K562 (cell line): ENCODE measurements around the gene PFN3.

Experiments
- TF ChIP-seq, protein P1 (sequence below), 3 experiments: IDR thresholded peaks in 2 of 3; conservative IDR thresholded peaks in 1 of 3; 2 replicates each; pipeline ENCODE4 v1.5.1; 2011 to 2012; ENCODE audit warnings: low read length in 3 of 3, mild to moderate bottlenecking in 3 of 3, control low read depth in 2 of 3, improper control_type of control experiment in 1 of 3, inconsistent platforms in 1 of 3, low read depth in 1 of 3, mixed read lengths in 1 of 3, moderate library complexity in 1 of 3; ENCODE audit not compliant: insufficient read depth in 2 of 3
- TF ChIP-seq, protein P2 (sequence below): fragments of 450-650 bp; formaldehyde crosslinking; IDR thresholded peaks from 2 replicates; pipeline ENCODE4 v1.4.0; 2022; ENCODE audit warnings: missing genetic modification characterization
- TF ChIP-seq, protein P3 (sequence below): sonication (generic); formaldehyde crosslinking; IDR thresholded peaks from 2 replicates; pipeline ENCODE4 v1.8.1; 2022; ENCODE audit warnings: missing genetic modification reagents

DNA sequence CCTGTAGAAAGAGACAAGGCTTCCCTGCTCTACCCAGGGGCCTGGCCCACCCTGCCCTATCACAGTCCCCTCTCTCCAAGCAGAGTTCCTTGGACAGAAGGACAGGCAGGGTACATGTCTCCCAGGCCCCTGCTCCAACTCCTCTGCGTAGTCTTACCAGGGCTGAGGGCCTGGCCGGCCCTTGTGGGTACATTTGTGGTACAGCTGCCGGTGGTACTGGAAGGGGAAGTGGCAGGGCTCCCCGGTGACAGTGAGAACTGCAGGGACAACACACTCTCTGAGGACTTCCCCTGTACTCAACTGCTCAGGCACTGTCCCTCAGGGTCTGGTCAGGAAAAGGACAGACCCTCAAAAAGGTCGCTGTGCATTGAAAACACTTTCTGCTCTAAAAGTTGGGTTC lies 5.3 kb upstream of the PFN3 start:
- TF ChIP-seq, protein P1, sequence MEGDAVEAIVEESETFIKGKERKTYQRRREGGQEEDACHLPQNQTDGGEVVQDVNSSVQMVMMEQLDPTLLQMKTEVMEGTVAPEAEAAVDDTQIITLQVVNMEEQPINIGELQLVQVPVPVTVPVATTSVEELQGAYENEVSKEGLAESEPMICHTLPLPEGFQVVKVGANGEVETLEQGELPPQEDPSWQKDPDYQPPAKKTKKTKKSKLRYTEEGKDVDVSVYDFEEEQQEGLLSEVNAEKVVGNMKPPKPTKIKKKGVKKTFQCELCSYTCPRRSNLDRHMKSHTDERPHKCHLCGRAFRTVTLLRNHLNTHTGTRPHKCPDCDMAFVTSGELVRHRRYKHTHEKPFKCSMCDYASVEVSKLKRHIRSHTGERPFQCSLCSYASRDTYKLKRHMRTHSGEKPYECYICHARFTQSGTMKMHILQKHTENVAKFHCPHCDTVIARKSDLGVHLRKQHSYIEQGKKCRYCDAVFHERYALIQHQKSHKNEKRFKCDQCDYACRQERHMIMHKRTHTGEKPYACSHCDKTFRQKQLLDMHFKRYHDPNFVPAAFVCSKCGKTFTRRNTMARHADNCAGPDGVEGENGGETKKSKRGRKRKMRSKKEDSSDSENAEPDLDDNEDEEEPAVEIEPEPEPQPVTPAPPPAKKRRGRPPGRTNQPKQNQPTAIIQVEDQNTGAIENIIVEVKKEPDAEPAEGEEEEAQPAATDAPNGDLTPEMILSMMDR (IDR thresholded peaks at IDR 0.05 in 2 of 3, conservative IDR thresholded peaks at IDR 0.05 in 1 of 3; ENCODE audit: insufficient read depth in 2 of 3, low read depth in 1 of 3, low read length in 3 of 3), result no peak
- TF ChIP-seq, protein P2, sequence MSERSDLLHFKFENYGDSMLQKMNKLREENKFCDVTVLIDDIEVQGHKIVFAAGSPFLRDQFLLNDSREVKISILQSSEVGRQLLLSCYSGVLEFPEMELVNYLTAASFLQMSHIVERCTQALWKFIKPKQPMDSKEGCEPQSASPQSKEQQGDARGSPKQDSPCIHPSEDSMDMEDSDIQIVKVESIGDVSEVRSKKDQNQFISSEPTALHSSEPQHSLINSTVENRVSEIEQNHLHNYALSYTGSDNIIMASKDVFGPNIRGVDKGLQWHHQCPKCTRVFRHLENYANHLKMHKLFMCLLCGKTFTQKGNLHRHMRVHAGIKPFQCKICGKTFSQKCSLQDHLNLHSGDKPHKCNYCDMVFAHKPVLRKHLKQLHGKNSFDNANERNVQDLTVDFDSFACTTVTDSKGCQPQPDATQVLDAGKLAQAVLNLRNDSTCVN (CRISPR knock-in tag), result no peak
- TF ChIP-seq, protein P3, sequence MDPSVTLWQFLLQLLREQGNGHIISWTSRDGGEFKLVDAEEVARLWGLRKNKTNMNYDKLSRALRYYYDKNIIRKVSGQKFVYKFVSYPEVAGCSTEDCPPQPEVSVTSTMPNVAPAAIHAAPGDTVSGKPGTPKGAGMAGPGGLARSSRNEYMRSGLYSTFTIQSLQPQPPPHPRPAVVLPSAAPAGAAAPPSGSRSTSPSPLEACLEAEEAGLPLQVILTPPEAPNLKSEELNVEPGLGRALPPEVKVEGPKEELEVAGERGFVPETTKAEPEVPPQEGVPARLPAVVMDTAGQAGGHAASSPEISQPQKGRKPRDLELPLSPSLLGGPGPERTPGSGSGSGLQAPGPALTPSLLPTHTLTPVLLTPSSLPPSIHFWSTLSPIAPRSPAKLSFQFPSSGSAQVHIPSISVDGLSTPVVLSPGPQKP (CRISPR knock-in tag), result no peak
